22Rv1 (cell line): ENCODE data around the gene SLC66A1.

ENCODE experiments used
- ZFX ChIP-seq: fragments of 450-650 bp; IDR thresholded peaks from 2 replicates; pipeline ENCODE4 v1.6.1; 2017; ENCODE audit warnings: antibody characterized with exemption, borderline replicate concordance
- TF ChIP-seq, protein P1 (sequence below): fragments of 450-650 bp; IDR thresholded peaks from 2 replicates; pipeline ENCODE4 v1.5.1; 2017; ENCODE audit warnings: mild to moderate bottlenecking

DNA sequence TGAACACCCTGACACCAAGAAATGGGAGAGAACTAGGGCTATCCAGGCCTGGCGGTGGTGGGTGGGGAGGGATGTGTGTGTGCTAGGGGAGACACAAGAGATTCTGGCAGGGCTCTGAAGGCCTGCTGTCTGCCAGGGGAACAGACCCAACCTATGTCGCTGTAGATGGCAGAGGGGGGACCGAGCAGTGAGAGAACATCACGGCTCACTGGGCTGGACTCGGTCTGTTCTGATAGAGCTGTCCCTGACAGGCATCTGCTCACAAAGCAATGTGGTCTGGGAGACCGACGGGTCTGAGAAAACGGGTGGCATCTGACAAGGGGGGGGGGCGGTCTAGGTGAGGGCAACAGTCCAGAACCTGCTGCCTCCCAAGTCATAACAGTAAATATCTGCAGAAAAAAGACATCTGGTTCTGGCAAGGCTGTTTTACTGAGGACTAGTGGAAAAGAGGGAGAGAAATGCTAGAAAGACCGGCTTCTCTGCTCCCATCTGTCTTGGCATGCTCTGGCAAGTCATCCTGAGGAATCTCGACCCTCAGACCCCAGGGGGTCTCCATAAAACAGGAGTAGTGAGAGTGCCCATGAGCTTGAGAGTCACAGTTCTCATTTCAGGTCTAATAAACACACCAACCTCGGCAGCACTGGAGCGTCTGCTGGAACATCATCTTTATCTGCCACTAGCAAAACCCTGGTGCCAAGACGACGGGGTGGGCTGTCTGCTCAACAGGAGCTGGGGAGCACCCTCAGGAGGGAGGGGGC lies 36.5 kb downstream of the SLC66A1 start:
- TF ChIP-seq, protein P1, sequence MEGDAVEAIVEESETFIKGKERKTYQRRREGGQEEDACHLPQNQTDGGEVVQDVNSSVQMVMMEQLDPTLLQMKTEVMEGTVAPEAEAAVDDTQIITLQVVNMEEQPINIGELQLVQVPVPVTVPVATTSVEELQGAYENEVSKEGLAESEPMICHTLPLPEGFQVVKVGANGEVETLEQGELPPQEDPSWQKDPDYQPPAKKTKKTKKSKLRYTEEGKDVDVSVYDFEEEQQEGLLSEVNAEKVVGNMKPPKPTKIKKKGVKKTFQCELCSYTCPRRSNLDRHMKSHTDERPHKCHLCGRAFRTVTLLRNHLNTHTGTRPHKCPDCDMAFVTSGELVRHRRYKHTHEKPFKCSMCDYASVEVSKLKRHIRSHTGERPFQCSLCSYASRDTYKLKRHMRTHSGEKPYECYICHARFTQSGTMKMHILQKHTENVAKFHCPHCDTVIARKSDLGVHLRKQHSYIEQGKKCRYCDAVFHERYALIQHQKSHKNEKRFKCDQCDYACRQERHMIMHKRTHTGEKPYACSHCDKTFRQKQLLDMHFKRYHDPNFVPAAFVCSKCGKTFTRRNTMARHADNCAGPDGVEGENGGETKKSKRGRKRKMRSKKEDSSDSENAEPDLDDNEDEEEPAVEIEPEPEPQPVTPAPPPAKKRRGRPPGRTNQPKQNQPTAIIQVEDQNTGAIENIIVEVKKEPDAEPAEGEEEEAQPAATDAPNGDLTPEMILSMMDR = no peak
- no peak for TF ChIP-seq ZFX
